GM12891 (cell line): ENCODE results near the gene RHOU.

ENCODE experiments used
- PAX5 ChIP-seq: IDR thresholded peaks from 2 replicates; pipeline ENCODE4 v1.6.1; 2011; ENCODE audit warnings: low read length, moderate library complexity, mild to moderate bottlenecking; ENCODE audit not compliant: insufficient read depth, severe bottlenecking
- POLR2A ChIP-seq: IDR thresholded peaks from 2 replicates; pipeline ENCODE4 v1.6.1; 2011; ENCODE audit warnings: low read depth, low read length, control low read depth
- POLR2AphosphoS5 ChIP-seq: IDR thresholded peaks from 2 replicates; pipeline ENCODE4 v1.6.1; 2011; ENCODE audit warnings: low read depth, low read length, control low read depth

DNA sequence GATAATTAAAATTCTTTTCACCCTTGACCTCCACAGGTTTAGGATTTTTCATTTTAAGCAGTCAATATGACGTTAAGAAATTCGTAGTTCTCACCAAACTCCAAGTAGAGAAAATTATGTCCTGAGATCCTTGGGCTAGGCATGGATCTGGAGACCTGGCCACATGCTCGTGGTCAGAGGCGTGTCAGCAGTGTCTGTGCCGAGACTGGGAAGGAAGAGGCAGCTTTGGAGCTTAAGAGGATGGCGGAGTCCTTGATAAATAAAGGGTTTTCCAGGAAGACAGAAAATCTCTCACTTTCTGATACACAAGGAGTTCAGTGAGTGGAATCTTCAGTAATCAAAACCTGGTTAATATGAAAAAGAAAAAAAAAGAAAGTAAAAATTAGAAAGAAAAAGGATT is 17.0 kb downstream of the RHOU start:
- no peak for TF ChIP-seq POLR2A
- TF ChIP-seq POLR2AphosphoS5 = no peak
- no peak for TF ChIP-seq PAX5
